ENCODE measurements around the gene CBX2.

CBX2 gene

GRCh38 chr17:79814974-79815835 lies 37.3 kb downstream of the CBX2 start:
- no peak overlapping the region for H3K4me3 ChIP-seq (replicated peaks; ENCODE audit: insufficient read depth, low read length)
- DNase-seq (ENCODE audit: low read depth in 1 of 2, low spot score in 1 of 2), result no peak
- TF ChIP-seq REST (IDR thresholded peaks at IDR 0.05; ENCODE audit: insufficient replicate concordance, low read depth), result no peak
- TF ChIP-seq CTCF (IDR thresholded peaks at IDR 0.05; ENCODE audit: insufficient read depth, low read length), result no peak
- TF ChIP-seq GABPA (IDR thresholded peaks at IDR 0.05; ENCODE audit: low read depth), result no peak
- no peak for TF ChIP-seq SPI1 (IDR thresholded peaks at IDR 0.05; ENCODE audit: borderline replicate concordance, low read depth)
- TF ChIP-seq POLR2AphosphoS5 (IDR thresholded peaks at IDR 0.05; ENCODE audit: low read depth), result no peak

DNA sequence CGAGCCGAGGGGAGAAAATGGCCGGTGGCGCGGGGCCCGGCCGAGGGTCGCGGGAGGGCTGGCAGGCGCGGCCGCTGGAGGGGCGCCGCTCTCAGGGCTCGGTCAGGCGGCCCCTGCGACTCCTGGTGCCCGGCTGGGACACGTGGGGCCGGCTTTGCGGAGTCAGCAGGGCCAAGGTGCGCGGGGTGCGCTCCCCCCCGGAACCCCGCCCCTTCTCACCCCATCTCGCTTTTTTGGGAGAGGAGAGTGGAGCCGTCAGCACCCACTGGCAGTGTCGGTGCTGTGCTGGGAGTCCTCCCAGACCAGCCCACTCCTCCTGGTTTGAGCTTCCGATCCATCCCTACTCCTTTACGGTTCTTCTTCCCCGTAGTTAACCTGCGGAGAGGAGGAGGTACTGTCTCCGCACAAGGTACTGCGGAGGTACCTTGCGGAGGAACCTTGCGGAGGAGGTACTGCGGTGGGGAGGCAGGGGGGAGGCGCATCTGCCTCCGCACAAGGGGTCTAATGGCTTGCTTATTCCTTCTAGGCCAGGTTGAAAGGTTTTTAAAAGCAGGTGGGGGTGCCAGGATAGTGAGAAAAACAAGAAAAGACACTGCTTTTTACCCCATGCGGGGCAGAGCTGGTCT lies 38.0 kb downstream of the CBX2 start:
- DNase-seq (ENCODE audit: low read depth in 1 of 2, low spot score in 1 of 2), result no peak
- Histone ChIP-seq H3K27me3 (ENCODE audit: insufficient read depth, poor library complexity, severe bottlenecking) (peaks cover 56% of the 10 kb centered on the region), H3K4me3 (replicated peaks; ENCODE audit: insufficient read depth, low read length) (no peak overlapping the region), H3K27ac (replicated peaks) (no peak overlapping the region)
- TF ChIP-seq REST (IDR thresholded peaks at IDR 0.05; ENCODE audit: insufficient replicate concordance, low read depth) (no peak), CTCF (IDR thresholded peaks at IDR 0.05; ENCODE audit: insufficient read depth, low read length) (no peak), GABPA (IDR thresholded peaks at IDR 0.05; ENCODE audit: low read depth) (no peak), POLR2AphosphoS5 (IDR thresholded peaks at IDR 0.05; ENCODE audit: low read depth) (no peak), SPI1 (IDR thresholded peaks at IDR 0.05; ENCODE audit: borderline replicate concordance, low read depth) (no peak)

More at GRCh38 chr17:79814974-79815835, 37.3 kb downstream of the CBX2 start:
- Histone ChIP-seq H3K27me3 (ENCODE audit: insufficient read depth, poor library complexity, severe bottlenecking) (peaks cover 61% of the 10 kb centered on the region), H3K27ac (replicated peaks) (no peak overlapping the region)

DNA sequence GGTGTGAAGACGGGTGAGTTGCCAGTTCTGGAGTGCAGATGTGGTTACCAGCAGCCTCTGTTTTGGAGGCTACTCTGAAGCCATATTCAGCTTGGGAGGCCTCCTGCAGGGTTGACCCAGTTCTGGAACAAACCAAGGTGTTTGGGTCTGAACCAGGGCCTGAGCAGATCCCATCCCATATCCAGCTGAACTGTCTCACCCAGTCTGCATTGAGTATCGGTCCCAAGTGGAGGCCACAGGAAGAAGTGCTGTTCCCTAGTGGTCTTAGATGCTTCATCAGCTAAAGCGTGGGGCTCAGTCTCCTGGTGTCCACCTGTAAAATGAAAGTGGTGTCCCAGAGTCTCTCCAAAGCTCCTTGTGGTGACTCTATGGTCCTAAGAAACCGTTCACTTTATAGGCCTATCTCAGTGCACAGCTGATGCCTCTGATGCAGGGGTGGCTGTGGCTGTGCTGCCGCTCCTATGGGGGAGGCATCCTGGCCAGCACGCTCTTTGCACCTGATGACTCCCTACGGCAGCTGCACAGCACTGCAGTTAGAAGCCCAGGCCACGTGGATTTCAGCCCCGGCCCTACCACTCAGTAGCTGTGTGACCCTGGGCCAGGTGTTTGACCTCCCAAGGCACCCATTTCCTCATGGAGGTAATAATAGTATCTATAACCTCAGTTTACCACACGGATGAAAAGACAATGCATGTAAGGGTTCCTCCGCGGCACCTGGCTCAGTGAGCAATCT lies 40.2 kb downstream of the CBX2 start:
- Histone ChIP-seq H3K4me3 (replicated peaks; ENCODE audit: insufficient read depth, low read length) (no peak overlapping the region), H3K27ac (replicated peaks) (no peak overlapping the region), H3K27me3 (ENCODE audit: insufficient read depth, poor library complexity, severe bottlenecking) (peaks cover 35% of the 10 kb centered on the region)
- no peak for TF ChIP-seq CTCF (IDR thresholded peaks at IDR 0.05; ENCODE audit: insufficient read depth, low read length)
- no peak for TF ChIP-seq REST (IDR thresholded peaks at IDR 0.05; ENCODE audit: insufficient replicate concordance, low read depth)
- TF ChIP-seq GABPA (IDR thresholded peaks at IDR 0.05; ENCODE audit: low read depth), result no peak
- TF ChIP-seq SPI1 (IDR thresholded peaks at IDR 0.05; ENCODE audit: borderline replicate concordance, low read depth), result no peak
- DNase-seq (ENCODE audit: low read depth in 1 of 2, low spot score in 1 of 2), result no peak

Data from HL-60 (cell line).